ENCODE measurements around the gene TMEFF2.

- no peak for TF ChIP-seq CTCF (IDR thresholded peaks at IDR 0.05)
- no peak for TF ChIP-seq POLR2A (IDR thresholded peaks at IDR 0.05)
- TF ChIP-seq POLR2AphosphoS5 (IDR thresholded peaks at IDR 0.05), result no peak
Measured at GRCh38 chr2:192053921-192054320, 140.8 kb downstream of the TMEFF2 start.

All from prostate gland (tissue), 2 donors.